Activated CD4-positive, alpha-beta T cell treated with anti-CD3 and anti-CD28 coated beads, Interleukin-2, amount 50 U/mL, for 24 hours (primary cell): ENCODE data around the gene ACP3.

Source experiments
- DNase-seq, 2 donors: peaks; one replicate each; pipeline ENCODE4 v3.0.0-alpha.2; 2020; ENCODE audit warnings: low read depth in 1 of 2, low spot score in 1 of 2

ACP3 gene

GRCh38 chr3:132405609-132406299 is 88.5 kb downstream of the ACP3 start:
- DNase-seq, result no peak

- DNase-seq, result no peak
Measured at GRCh38 chr3:132406587-132406986, 89.4 kb downstream of the ACP3 start.

- no peak for DNase-seq
Measured at GRCh38 chr3:132407025-132407424, 89.8 kb downstream of the ACP3 start.
